ENCODE data around the gene STARD3. TPM values are rescaled to one million over a fixed set of nuclear protein-coding genes. Genes with fewer than 3 reads are reported as not detected.

STARD3 gene
- polyA plus RNA-seq, 2 of the 4 experiments (the other 2 are of a cell fraction): 54.6 to 56.0 TPM

DNA sequence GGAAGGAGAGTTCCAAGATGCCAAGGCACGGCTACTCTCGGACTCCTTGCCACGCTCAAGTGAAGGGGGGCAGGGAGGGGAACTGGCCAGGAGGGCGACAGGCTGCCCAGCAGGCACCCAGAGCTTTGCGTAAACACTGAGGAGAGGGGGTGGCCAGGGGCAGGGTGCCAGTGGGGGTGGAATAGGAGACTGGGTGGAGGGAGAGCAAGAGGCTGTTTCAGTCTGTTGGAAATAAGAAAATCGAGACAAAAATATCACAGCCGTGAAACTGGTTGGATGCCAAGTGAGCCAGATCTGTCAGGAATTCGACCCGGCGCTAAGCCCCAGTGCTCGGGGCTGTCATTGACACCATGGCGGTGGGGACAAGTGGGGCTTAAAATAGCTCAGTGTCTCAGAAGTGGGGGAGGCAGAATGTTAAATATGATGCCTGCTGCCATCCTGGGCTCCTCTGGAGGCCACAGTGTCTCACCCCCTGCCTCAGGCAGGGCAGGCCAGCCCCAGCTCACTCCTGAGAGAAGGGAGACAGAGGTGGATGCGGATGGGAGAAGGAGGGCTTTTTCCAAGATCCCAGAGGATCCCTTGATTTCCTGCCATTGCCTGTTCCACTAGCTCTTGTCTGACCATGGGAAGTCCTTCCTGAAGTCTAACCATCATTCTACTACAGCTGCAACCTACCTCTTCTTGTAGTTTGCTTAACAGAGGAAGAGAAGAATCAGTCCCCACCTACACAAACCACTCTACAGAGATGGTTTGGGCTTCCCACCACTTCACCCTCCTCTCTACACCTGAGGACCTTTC is 40.8 kb downstream of the STARD3 start:
- Histone ChIP-seq H3K9me3 (no peaks in the 10 kb centered on the region), H3K4me1 (peaks cover 21% of the 10 kb centered on the region; the same call in 2 of the 3 replicates), H3K27ac (no peak overlapping the region), H3K4me2 (no peak overlapping the region), H3K4me3 (no peak overlapping the region)
- ChIA-PET CTCF (interaction anchor here (0.7 to 50.7 kb wide), 9 partner anchors 5 to 53 kb away, joined by 3 to 1391 read pairs (median 6); partner anchors contain the start of genes PGAP3, PNMT, PPP1R1B and STARD3), POLR2A (interaction anchor here (0.9 kb wide), 1 partner anchor 10 kb away, joined by 5 read pairs; the partner anchor contains the start of gene PGAP3)
- no peak for TF ChIP-seq ZFP36 (IDR thresholded peaks at IDR 0.05; ENCODE audit: borderline replicate concordance, partially characterized antibody)
- TF ChIP-seq ESRRA (IDR thresholded peaks at IDR 0.05; ENCODE audit: borderline replicate concordance, low read length): no peak
- TF ChIP-seq FOXS1 (CRISPR knock-in tag; IDR thresholded peaks at IDR 0.05): no peak
- TF ChIP-seq CBX8 (IDR thresholded peaks at IDR 0.05): no peak
- TF ChIP-seq POLR2AphosphoS2 (conservative IDR thresholded peaks at IDR 0.05; ENCODE audit: low read length): no peak
- TF ChIP-seq GATA3 (IDR thresholded peaks at IDR 0.05; ENCODE audit: borderline replicate concordance): no peak
- ATAC-seq: no peak
- FAIRE-seq: no peak
- DNase-seq (ENCODE audit: low read depth in 1 of 2, low spot score in 1 of 2): no peak
- WGBS (ENCODE audit: missing lambda C conversion rate): 76% methylated on average over 13 of the region's 13 CpGs

- peak overlapping the region; percentile 1; the same call in 1 of the 3 replicates for H3K4me2 ChIP-seq
- DNase-seq (ENCODE audit: low read depth in 1 of 2, low spot score in 1 of 2) (no peak), FAIRE-seq (no peak), ATAC-seq (no peak)
- H3K27ac ChIP-seq: no peak overlapping the region
- ChIA-PET POLR2A (interaction anchor here (0.8 to 0.9 kb wide), 2 partner anchors 9 kb away, joined by 4 to 5 read pairs; partner anchors contain the start of gene PGAP3), CTCF (interaction anchor here (0.7 to 50.7 kb wide), 11 partner anchors 6 to 52 kb away, joined by 3 to 1391 read pairs (median 6); partner anchors contain the start of genes ERBB2, MIEN1, PGAP3 and PNMT)
- no peaks in the 10 kb centered on the region for H3K9me3 ChIP-seq
- TF ChIP-seq TP53 (CRISPR knock-in tag; IDR thresholded peaks at IDR 0.05) (no peak), TFCP2L1 (CRISPR knock-in tag; IDR thresholded peaks at IDR 0.05) (no peak), ZFP36 (IDR thresholded peaks at IDR 0.05; ENCODE audit: borderline replicate concordance, partially characterized antibody) (no peak), RARB (CRISPR knock-in tag; IDR thresholded peaks at IDR 0.05) (no peak), ZNF302 (CRISPR knock-in tag; IDR thresholded peaks at IDR 0.05) (no peak), MAFK (IDR thresholded peaks at IDR 0.05; ENCODE audit: partially characterized antibody) (no peak), HEYL (CRISPR knock-in tag; IDR thresholded peaks at IDR 0.05) (no peak), PBX3 (IDR thresholded peaks at IDR 0.05) (no peak)
- no peak overlapping the region for H3K4me3 ChIP-seq
- WGBS (ENCODE audit: missing lambda C conversion rate): 88% methylated on average over 11 of the region's 13 CpGs
- peaks cover 21% of the 10 kb centered on the region; the same call in 2 of the 3 replicates for H3K4me1 ChIP-seq
Observed at GRCh38 chr17:39678340-39679116, 41.6 kb downstream of the STARD3 start.

DNA sequence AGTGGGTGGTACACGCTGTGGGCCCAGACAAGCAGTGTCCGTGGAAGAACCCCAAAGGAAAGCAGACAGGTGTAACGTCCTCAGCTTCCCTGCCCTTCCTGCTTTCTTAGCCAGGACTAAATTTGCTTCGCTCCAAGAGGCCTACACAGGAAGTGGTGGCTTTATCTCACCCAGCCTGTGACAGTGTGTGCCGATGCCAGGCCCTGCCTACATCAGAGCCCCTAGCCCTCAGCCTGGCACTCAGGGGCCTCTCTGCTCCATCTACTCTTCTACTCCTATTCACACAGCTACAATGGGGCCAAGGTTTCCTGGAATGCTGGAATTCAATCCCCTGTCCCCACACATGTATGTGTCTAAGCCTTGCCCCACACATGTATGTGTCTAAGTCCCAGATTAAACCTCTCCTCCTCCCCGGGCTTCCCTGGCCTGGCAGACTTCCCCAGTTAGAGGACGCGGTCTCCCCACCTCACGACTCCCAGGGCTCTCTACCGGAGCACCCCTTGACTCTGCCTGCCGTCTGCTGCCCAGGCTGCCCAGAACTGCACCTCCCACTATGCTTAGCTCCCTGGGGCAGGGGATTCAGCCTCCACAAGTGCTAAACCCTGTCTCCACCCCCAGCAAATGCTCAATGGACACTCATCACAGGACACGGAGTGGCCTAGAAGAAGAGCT is 42.7 kb downstream of the STARD3 start:
- POLR2A ChIA-PET: interaction anchor here (0.8 kb wide), 1 partner anchor 8 kb away, joined by 4 read pairs; the partner anchor contains the start of gene PGAP3
- no peak for TF ChIP-seq CBX8 (IDR thresholded peaks at IDR 0.05)
- TF ChIP-seq CHD4 (IDR thresholded peaks at IDR 0.05; ENCODE audit: borderline replicate concordance): no peak
- TF ChIP-seq GATA3 (IDR thresholded peaks at IDR 0.05; ENCODE audit: borderline replicate concordance): no peak
- TF ChIP-seq HEYL (CRISPR knock-in tag; IDR thresholded peaks at IDR 0.05): no peak
- no peak for TF ChIP-seq REST (IDR thresholded peaks at IDR 0.05)
- TF ChIP-seq RARB (CRISPR knock-in tag; IDR thresholded peaks at IDR 0.05): no peak
- TF ChIP-seq MAFK (IDR thresholded peaks at IDR 0.05; ENCODE audit: partially characterized antibody): no peak
- no peak for TF ChIP-seq KDM1A (IDR thresholded peaks at IDR 0.05; ENCODE audit: low read depth)
- DNase-seq (ENCODE audit: low read depth in 1 of 2, low spot score in 1 of 2): no peak
- FAIRE-seq: no peak
- Histone ChIP-seq H3K9me3 (no peaks in the 10 kb centered on the region), H3K4me2 (no peak overlapping the region), H3K4me3 (no peak overlapping the region), H3K27ac (no peak overlapping the region), H3K4me1 (peaks cover 19% of the 10 kb centered on the region; the same call in 2 of the 3 replicates)
- CTCF ChIA-PET: interaction anchor here (1.0 to 50.7 kb wide), 11 partner anchors 7 to 53 kb away, joined by 3 to 1391 read pairs (median 6); partner anchors contain the start of genes ERBB2, MIEN1, PGAP3 and PNMT
- WGBS (ENCODE audit: missing lambda C conversion rate): 89% methylated on average over 12 of the region's 12 CpGs
- no peak for ATAC-seq
